Adipocyte (in vitro differentiated cells): ENCODE measurements around the gene RPL7L1.
"Not testable (repeated sequence)": the region's sequence is repeated elsewhere in the genome, so short reads cannot be mapped to it uniquely, and the experiment has no call there.

Source experiments
- DNase-seq: peaks from one replicate; pipeline ENCODE4 v3.0.0-alpha.2; 2015; ENCODE audit warnings: low read depth
- H3K27me3 ChIP-seq: replicated peaks from 2 replicates; pipeline ENCODE4 v1.7.0; 2013; ENCODE audit warnings: mild to moderate bottlenecking, low read length, moderate library complexity; ENCODE audit not compliant: control insufficient read depth, insufficient read depth
- H3K36me3 ChIP-seq: 2 replicates; pipeline ENCODE4 v1.7.0; 2013; ENCODE audit warnings: low read length, mild to moderate bottlenecking, moderate library complexity; ENCODE audit not compliant: control insufficient read depth, insufficient read depth, severe bottlenecking
- H3K4me1 ChIP-seq: 2 replicates; pipeline ENCODE4 v1.7.0; 2013; ENCODE audit warnings: mild to moderate bottlenecking, low read length, moderate library complexity; ENCODE audit not compliant: control insufficient read depth, insufficient read depth
- H3K4me3 ChIP-seq: 2 replicates; pipeline ENCODE4 v1.7.0; 2013; ENCODE audit warnings: mild to moderate bottlenecking, low read length, moderate library complexity
- H3K9ac ChIP-seq: 2 replicates; pipeline ENCODE4 v1.7.0; 2013; ENCODE audit warnings: mild to moderate bottlenecking, low read length, moderate library complexity
- H3K9me3 ChIP-seq: 2 replicates; pipeline ENCODE4 v1.7.0; 2013; ENCODE audit warnings: mild to moderate bottlenecking, low read length, moderate library complexity; ENCODE audit not compliant: control insufficient read depth

The RPL7L1 gene

GRCh38 chr6:42870145-42870936 lies 9.1 kb upstream of the RPL7L1 start:
- Histone ChIP-seq H3K36me3 (peaks cover 16% of the 10 kb centered on the region), H3K9ac (no peak overlapping the region), H3K9me3 (no peaks in the 10 kb centered on the region), H3K4me3 (no peak overlapping the region), H3K4me1 (peaks cover 3% of the 10 kb centered on the region), H3K27me3 (no peaks in the 10 kb centered on the region)
- no peak for DNase-seq

- H3K4me1 ChIP-seq, result peaks cover 3% of the 10 kb centered on the region
- peaks cover 4% of the 10 kb centered on the region for H3K36me3 ChIP-seq
- no peak for DNase-seq
- no peaks in the 10 kb centered on the region for H3K27me3 ChIP-seq
- no peak overlapping the region for H3K4me3 ChIP-seq
- no peaks in the 10 kb centered on the region for H3K9me3 ChIP-seq
- no peak overlapping the region for H3K9ac ChIP-seq
These were observed 7.7 kb upstream of the RPL7L1 start for GRCh38 chr6:42871711-42872110.

GRCh38 chr6:42873313-42873712 lies 6.1 kb upstream of the RPL7L1 start:
- no peak overlapping the region for H3K9ac ChIP-seq
- H3K4me3 ChIP-seq, result no peak overlapping the region
- H3K9me3 ChIP-seq, result no peaks in the 10 kb centered on the region
- DNase-seq, result no peak
- H3K4me1 ChIP-seq, result peaks cover 7% of the 10 kb centered on the region
- H3K36me3 ChIP-seq, result no peaks in the 10 kb centered on the region
- H3K27me3 ChIP-seq, result no peaks in the 10 kb centered on the region

GRCh38 chr6:42877695-42878094 lies 1.7 kb upstream of the RPL7L1 start:
- DNase-seq, result no peak
- Histone ChIP-seq H3K4me1 (peaks cover 10% of the 10 kb centered on the region), H3K9me3 (no peaks in the 10 kb centered on the region), H3K36me3 (peaks cover 8% of the 10 kb centered on the region), H3K4me3 (no peak overlapping the region), H3K9ac (peak overlapping the region; percentile 58), H3K27me3 (no peaks in the 10 kb centered on the region)

DNA sequence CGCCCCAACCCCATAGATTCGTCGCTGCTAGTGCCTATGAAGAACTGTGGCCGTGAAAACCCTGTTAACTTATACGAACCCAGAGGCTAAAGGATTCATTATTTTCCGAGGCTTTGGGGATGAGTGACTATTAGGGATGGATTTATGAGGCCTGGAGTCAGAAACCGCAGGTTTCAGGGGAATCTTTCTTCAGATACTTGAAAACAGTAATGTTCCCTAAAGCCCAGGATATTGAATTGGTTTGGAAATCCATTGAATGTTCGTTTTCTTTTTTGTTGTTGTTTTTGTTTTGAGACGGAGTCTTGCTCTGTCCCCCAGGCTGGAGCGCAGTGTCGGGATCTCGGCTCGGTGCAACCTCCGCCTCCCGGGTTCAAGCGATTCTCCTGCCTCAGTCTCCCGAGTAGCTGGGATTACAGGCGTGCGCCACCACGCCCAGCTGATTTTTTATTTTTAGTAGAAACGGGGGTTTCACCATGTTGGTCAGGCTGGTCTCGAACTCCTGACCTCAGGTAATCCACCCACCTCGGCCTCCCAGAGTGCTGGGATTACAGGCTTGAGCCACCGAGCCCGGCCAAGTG lies 913 bp downstream of the RPL7L1 start:
- not testable (repeated sequence) for DNase-seq, H3K4me1 ChIP-seq, H3K27me3 ChIP-seq, H3K9me3 ChIP-seq
- Histone ChIP-seq H3K9ac (peak overlapping the region; percentile 92), H3K36me3 (peaks cover 35% of the 10 kb centered on the region), H3K4me3 (peak overlapping the region; percentile 84)

DNA sequence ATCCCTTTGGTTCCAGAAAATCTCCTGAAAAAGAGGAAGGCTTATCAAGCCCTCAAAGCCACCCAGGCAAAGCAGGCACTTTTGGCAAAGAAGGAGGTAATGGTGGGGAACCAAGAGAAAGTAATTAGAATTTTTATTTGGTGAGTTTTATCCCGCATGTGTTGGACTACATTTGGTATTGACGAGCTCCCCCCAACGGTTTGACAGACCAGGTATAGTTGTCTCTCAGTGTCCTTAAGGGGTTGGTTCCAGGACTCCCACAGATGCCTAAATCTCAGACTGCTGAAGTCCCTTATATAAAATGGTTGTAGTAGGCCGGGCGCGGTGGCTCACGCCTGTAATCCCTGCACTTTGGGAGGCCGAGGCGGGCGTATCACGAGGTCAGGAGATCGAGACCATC lies 1.5 kb downstream of the RPL7L1 start:
- DNase-seq, H3K4me1 ChIP-seq, H3K27me3 ChIP-seq, H3K9me3 ChIP-seq: not testable (repeated sequence)
- Histone ChIP-seq H3K9ac (peak overlapping the region; percentile 92), H3K4me3 (peak overlapping the region; percentile 84), H3K36me3 (peaks cover 40% of the 10 kb centered on the region)

DNA sequence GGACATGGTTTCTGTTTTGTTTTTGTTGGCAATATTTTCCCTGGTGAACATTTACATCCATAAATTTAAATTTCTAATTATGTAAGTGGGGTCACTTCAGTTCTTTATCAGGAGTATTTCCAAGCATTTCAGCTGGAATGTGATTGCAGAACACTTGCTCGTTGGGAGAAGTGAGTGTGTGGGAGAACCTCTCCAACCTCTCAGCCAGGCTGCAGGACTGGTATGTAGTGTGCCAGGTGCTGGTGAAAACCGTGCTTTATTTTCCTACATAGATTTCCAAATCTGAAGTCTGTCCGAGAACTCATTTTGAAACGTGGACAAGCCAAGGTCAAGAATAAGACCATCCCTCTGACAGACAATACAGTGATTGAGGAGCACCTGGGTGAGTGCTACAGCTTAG lies 6.3 kb downstream of the RPL7L1 start:
- no peaks in the 10 kb centered on the region for H3K9me3 ChIP-seq
- H3K36me3 ChIP-seq, result peaks cover 57% of the 10 kb centered on the region
- H3K4me1 ChIP-seq, result peaks cover 8% of the 10 kb centered on the region
- no peak overlapping the region for H3K9ac ChIP-seq
- H3K27me3 ChIP-seq, result no peaks in the 10 kb centered on the region
- DNase-seq, result no peak
- H3K4me3 ChIP-seq, result no peak overlapping the region

GRCh38 chr6:42888201-42888600 lies 8.8 kb downstream of the RPL7L1 start:
- not testable (repeated sequence) for H3K27me3 ChIP-seq, H3K4me3 ChIP-seq, H3K9ac ChIP-seq, H3K4me1 ChIP-seq, H3K9me3 ChIP-seq, DNase-seq
- peaks cover 44% of the 10 kb centered on the region for H3K36me3 ChIP-seq

DNA sequence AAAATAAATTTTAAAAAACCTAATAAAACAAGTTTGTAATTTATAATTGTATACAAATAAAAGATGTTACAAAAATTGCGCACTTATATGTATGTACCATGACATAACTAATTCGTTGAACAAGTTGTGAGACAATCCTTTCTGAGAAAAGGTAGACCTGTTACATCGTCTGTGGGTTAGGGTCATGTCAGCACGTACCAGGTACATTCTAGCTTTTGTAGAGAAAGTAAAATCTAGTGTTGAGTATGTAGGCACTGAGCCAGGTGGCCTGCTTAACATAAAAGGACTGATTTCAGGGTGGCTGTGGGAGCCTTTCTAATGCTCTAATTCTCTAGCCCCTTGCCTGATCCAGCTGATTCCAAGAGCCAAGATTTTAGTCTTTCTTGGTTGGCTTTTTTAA lies 10.4 kb downstream of the RPL7L1 start:
- no peaks in the 10 kb centered on the region for H3K9me3 ChIP-seq
- peaks cover 9% of the 10 kb centered on the region for H3K4me1 ChIP-seq
- peak overlapping the region; percentile 97 for H3K9ac ChIP-seq
- no peak for DNase-seq
- H3K27me3 ChIP-seq, result no peaks in the 10 kb centered on the region
- H3K36me3 ChIP-seq, result peaks cover 28% of the 10 kb centered on the region
- peak overlapping the region; percentile 90 for H3K4me3 ChIP-seq

GRCh38 chr6:42890311-42891198 lies 11.1 kb downstream of the RPL7L1 start:
- no peaks in the 10 kb centered on the region for H3K9me3 ChIP-seq
- no peaks in the 10 kb centered on the region for H3K27me3 ChIP-seq
- peak; percentile 98 for DNase-seq
- H3K4me1 ChIP-seq, result peaks cover 9% of the 10 kb centered on the region
- peak overlapping the region; percentile 90 for H3K4me3 ChIP-seq
- H3K9ac ChIP-seq, result peak overlapping the region; percentile 97
- H3K36me3 ChIP-seq, result peaks cover 20% of the 10 kb centered on the region

GRCh38 chr6:42891199-42891722 lies 11.8 kb downstream of the RPL7L1 start:
- Histone ChIP-seq H3K9me3 (no peaks in the 10 kb centered on the region), H3K4me1 (peaks cover 9% of the 10 kb centered on the region), H3K27me3 (no peaks in the 10 kb centered on the region), H3K4me3 (peak overlapping the region; percentile 90), H3K9ac (peak overlapping the region; percentile 97), H3K36me3 (peaks cover 13% of the 10 kb centered on the region)
- DNase-seq, result no peak
